ENCODE measurements around the gene MEPCE.

MEPCE gene

GRCh38 chr7:100455206-100455605 is 25.6 kb downstream of the MEPCE start:
- H2AFZ ChIP-seq (ENCODE audit: low read depth, low read length, severe bottlenecking), result no peak overlapping the region
- H3K4me3 ChIP-seq (ENCODE audit: insufficient read depth, low read length, poor library complexity, severe bottlenecking), result no peak overlapping the region
- H3K27ac ChIP-seq (ENCODE audit: low read depth, low read length), result no peak overlapping the region
- H3K9ac ChIP-seq (ENCODE audit: low read length), result no peak overlapping the region
- no peaks in the 10 kb centered on the region for H3F3A ChIP-seq (ENCODE audit: insufficient read depth)
- no peaks in the 10 kb centered on the region for H3K9me3 ChIP-seq (ENCODE audit: insufficient read depth, low read length)
- TF ChIP-seq CTCF (IDR thresholded peaks at IDR 0.05; ENCODE audit: insufficient read depth, low read length, poor library complexity, severe bottlenecking) (no peak), EZH2phosphoT487 (conservative IDR thresholded peaks at IDR 0.05; ENCODE audit: low read length) (no peak)
- no peak overlapping the region for H3K4me2 ChIP-seq (ENCODE audit: low read depth, low read length, poor library complexity, severe bottlenecking)
- H3K27me3 ChIP-seq (ENCODE audit: low read length), result no peaks in the 10 kb centered on the region
- no peaks in the 10 kb centered on the region for H3K79me2 ChIP-seq (ENCODE audit: insufficient read depth, low read length)
- no peaks in the 10 kb centered on the region for H3K36me3 ChIP-seq (ENCODE audit: low read length)
- H4K20me1 ChIP-seq (ENCODE audit: low read depth, low read length), result no peaks in the 10 kb centered on the region
- no peaks in the 10 kb centered on the region for H3K9me2 ChIP-seq (replicated peaks; ENCODE audit: insufficient read depth, low read length)

GRCh38 chr7:100456562-100456961 is 26.9 kb downstream of the MEPCE start:
- Histone ChIP-seq H3K79me2 (ENCODE audit: insufficient read depth, low read length) (no peaks in the 10 kb centered on the region), H3K27ac (ENCODE audit: low read depth, low read length) (no peak overlapping the region), H3F3A (ENCODE audit: insufficient read depth) (no peaks in the 10 kb centered on the region), H3K9ac (ENCODE audit: low read length) (no peak overlapping the region), H3K4me2 (ENCODE audit: low read depth, low read length, poor library complexity, severe bottlenecking) (no peak overlapping the region), H4K20me1 (ENCODE audit: low read depth, low read length) (no peaks in the 10 kb centered on the region), H3K27me3 (ENCODE audit: low read length) (no peaks in the 10 kb centered on the region), H3K36me3 (ENCODE audit: low read length) (no peaks in the 10 kb centered on the region), H3K9me3 (ENCODE audit: insufficient read depth, low read length) (no peaks in the 10 kb centered on the region), H3K9me2 (replicated peaks; ENCODE audit: insufficient read depth, low read length) (no peaks in the 10 kb centered on the region), H2AFZ (ENCODE audit: low read depth, low read length, severe bottlenecking) (no peak overlapping the region), H3K4me3 (ENCODE audit: insufficient read depth, low read length, poor library complexity, severe bottlenecking) (no peak overlapping the region)
- no peak for TF ChIP-seq EZH2phosphoT487 (conservative IDR thresholded peaks at IDR 0.05; ENCODE audit: low read length)
- no peak for TF ChIP-seq CTCF (IDR thresholded peaks at IDR 0.05; ENCODE audit: insufficient read depth, low read length, poor library complexity, severe bottlenecking)

- Histone ChIP-seq H2AFZ (ENCODE audit: low read depth, low read length, severe bottlenecking) (no peak overlapping the region), H3K4me3 (ENCODE audit: insufficient read depth, low read length, poor library complexity, severe bottlenecking) (no peak overlapping the region), H3K9me3 (ENCODE audit: insufficient read depth, low read length) (no peaks in the 10 kb centered on the region), H3K79me2 (ENCODE audit: insufficient read depth, low read length) (no peaks in the 10 kb centered on the region), H3K36me3 (ENCODE audit: low read length) (no peaks in the 10 kb centered on the region), H3K9me2 (replicated peaks; ENCODE audit: insufficient read depth, low read length) (no peaks in the 10 kb centered on the region), H3K27ac (ENCODE audit: low read depth, low read length) (no peak overlapping the region), H3K9ac (ENCODE audit: low read length) (no peak overlapping the region), H3K27me3 (ENCODE audit: low read length) (no peaks in the 10 kb centered on the region), H3F3A (ENCODE audit: insufficient read depth) (no peaks in the 10 kb centered on the region), H3K4me2 (ENCODE audit: low read depth, low read length, poor library complexity, severe bottlenecking) (no peak overlapping the region), H4K20me1 (ENCODE audit: low read depth, low read length) (no peaks in the 10 kb centered on the region)
- TF ChIP-seq EZH2phosphoT487 (conservative IDR thresholded peaks at IDR 0.05; ENCODE audit: low read length), result no peak
- TF ChIP-seq CTCF (IDR thresholded peaks at IDR 0.05; ENCODE audit: insufficient read depth, low read length, poor library complexity, severe bottlenecking), result no peak
These were observed 27.4 kb downstream of the MEPCE start for GRCh38 chr7:100457033-100457432.

Data from SU-DHL-6 (cell line).